Forelimb muscle (tissue), 1 donor: Measurements from ENCODE around the gene SOX5. TPM values are rescaled to one million over a fixed set of nuclear protein-coding genes. Genes with fewer than 3 reads are reported as not detected.
"Not testable (repeated sequence)": the region's sequence is repeated elsewhere in the genome, so short reads cannot be mapped to it uniquely, and the experiment has no call there.

ENCODE experiments used
- DNase-seq: peaks from one replicate; pipeline ENCODE4 v3.0.0-alpha.2; 2013; ENCODE audit warnings: low read depth
- polyA plus RNA-seq: library from polyadenylated mRNA; unstranded; fragments of 120-200 nt; gene quantifications from one replicate; pipeline ENCODE4 v1.2.1, GENCODE V29; 2013; ENCODE audit not compliant: insufficient read length

SOX5 gene
- polyA plus RNA-seq, 1 donor: 1.5 TPM

DNA sequence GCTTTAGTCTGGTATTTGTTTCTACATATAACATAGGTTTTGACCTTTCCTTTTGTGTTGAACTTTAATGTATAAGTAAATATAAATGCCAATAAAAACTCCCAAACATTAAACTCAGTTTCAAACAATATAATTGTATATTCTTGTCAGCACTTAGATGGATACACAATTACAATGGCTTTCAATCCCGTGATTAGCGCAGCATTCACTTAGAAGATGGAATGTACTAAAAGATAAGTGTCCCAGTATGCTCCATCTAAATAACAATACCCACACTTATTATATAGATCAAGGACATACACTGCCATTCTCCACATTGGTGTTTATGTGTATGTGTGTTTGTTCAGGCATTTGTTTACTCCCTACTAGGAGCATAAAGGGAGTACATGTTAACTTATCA lies 193.1 kb downstream of the SOX5 start:
- DNase-seq: no peak

GRCh38 chr12:23753628-23754365 lies 195.7 kb downstream of the SOX5 start:
- DNase-seq: no peak

DNA sequence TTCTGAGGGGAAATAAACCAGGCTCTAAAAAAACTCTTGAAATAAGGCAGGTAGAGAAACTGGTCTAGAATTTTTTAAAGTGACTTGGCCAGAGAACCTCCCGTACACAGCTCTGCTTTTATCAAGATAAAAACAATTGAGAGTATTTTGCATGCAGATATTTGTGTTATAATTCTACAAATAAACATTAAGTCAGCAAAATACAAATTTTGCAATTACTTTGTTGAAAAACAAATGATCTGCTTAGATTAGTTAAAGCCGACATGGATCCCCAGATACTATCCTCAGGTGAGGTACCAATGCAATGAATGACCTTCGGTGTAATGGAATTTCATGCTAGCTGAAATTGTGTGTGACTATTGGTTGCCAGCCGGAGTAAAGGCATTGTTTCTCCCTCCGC lies 197.2 kb downstream of the SOX5 start:
- DNase-seq: no peak

GRCh38 chr12:23751641-23752040 lies 197.8 kb downstream of the SOX5 start:
- no peak for DNase-seq

DNA sequence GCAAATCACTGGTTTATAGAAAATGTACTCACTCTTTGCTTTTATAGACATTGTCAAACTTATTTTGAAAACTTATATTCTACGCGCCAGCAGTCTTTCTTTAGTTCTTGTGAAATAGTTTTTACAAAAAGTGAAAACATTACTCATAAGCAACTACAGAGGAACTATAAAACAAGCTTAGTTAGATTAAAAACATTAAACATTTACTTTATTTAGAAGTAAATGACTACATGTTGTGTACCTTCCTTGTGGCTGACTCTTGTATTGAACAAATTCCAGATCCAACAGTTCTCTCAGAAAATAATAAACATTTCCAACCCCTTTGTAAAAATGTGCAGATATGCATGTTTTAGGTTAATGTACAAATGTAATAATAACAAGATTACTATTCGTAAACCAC lies 198.5 kb downstream of the SOX5 start:
- DNase-seq: no peak

DNA sequence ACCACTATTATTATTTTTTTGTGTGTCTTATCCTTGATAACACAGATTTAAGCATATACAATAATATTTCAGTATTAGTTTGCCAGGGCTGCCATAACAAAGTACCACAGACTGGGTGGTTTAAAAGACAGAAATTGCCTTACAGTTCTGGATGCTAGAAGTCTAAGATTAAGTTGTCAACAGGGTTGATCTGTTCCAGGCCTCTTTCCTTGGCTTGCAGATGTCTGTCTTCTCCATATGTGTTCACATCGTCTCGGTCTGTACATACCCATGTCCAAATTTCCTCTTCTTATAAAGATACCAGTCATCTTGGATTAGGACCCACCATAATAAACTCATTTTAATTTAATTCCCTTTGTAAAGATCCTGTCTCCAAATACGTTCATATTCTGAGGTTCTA lies 204.8 kb downstream of the SOX5 start:
- no peak for DNase-seq

- DNase-seq: no peak
Measured at GRCh38 chr12:23742574-23742973, 206.9 kb downstream of the SOX5 start.

DNA sequence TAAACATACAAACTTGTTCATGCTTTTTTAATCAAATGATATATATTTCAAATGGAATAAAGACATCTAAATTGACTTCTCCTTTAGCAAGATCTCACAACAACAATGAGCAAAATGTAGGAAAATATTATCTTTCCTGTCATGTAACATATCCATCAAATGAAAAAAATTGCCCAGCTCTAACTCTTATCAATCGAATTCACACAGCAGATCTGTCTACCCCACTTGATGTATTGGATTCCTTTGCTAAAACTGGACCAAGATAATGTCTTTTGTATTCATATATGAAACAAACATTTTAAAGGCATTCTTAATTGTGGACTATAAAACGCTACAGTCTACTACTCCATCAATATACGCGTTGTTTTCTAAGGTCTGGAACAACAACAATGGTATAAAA lies 218.0 kb downstream of the SOX5 start:
- no peak for DNase-seq

GRCh38 chr12:23731035-23731434 lies 218.4 kb downstream of the SOX5 start:
- DNase-seq: no peak

- no peak for DNase-seq
Measured at GRCh38 chr12:23729359-23729758, 220.1 kb downstream of the SOX5 start.

DNA sequence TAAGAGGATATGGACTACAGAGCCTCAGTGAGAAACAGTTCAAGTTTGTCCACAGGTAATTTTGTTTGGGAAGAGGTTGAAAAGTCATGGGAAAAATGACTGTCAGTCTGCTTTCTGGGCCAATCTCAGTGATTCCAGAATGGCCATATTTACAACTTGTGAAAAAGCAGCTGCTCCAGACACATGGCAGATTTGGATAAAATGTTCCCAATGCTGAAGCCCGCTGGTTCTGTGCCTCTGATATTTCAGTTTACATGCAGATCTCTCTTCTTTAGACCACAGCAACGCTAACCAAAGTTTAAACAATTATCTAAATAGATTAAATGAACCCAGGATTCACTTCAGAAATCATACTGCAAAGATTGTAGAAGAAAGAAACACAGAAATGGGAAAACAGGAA lies 222.8 kb downstream of the SOX5 start:
- no peak for DNase-seq

DNA sequence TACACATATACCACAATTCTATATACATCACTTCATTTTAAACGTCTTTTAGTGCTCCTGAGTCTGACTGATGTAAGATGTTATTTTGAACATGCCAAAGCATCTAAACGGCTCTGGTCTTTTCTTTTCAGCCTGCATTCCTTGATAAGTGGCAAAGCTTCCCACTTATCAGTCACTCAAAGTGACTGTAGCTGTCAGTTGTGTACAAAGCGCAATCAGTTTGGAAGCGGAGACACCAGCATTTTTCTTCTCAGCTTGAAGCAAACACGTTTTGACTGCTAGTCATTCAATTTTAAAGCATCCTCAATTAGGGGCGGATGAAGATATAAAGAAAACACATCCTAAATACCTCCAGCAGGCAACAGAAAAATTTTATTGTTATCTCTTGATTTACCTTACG lies 226.8 kb downstream of the SOX5 start:
- DNase-seq: no peak

GRCh38 chr12:23721268-23721667 lies 228.2 kb downstream of the SOX5 start:
- no peak for DNase-seq

DNA sequence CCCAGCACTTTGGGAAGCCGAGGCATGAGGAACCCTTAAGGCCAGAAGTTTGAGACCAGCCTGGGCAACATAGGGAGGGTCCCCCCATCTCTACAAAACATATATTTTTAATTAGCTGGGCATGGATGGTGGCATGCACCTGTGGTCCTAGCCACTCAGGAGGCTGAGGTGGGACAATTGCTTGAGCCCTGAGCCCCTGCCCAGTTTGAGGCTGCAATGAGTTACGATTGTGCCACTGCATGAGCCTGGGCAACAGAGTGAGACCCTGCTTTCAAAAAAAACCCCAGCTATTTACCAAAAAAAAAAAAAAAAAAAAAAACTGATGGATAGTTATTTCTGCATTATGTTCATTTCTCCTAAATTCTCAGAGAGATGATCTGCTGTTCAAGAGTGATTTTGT lies 230.0 kb downstream of the SOX5 start:
- DNase-seq: no peak

DNA sequence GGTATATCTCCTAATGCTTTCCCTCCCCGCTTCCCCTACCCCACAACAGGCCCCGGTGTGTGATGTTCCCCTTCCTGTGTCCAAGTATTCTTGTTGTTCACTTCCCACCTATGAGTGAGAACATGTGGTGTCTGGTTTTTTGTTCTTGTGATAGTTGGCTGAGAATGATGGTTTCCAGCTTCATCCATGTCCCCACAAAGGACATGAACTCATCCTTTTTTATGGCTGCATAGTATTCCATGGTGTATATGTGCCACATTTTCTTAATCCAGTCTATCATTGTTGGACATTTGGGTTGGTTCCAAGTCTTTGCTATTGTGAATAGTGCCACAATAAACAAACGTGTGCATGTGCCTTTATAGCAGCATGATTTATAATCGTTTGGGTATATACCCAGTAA lies 239.1 kb downstream of the SOX5 start:
- DNase-seq: not testable (repeated sequence)

DNA sequence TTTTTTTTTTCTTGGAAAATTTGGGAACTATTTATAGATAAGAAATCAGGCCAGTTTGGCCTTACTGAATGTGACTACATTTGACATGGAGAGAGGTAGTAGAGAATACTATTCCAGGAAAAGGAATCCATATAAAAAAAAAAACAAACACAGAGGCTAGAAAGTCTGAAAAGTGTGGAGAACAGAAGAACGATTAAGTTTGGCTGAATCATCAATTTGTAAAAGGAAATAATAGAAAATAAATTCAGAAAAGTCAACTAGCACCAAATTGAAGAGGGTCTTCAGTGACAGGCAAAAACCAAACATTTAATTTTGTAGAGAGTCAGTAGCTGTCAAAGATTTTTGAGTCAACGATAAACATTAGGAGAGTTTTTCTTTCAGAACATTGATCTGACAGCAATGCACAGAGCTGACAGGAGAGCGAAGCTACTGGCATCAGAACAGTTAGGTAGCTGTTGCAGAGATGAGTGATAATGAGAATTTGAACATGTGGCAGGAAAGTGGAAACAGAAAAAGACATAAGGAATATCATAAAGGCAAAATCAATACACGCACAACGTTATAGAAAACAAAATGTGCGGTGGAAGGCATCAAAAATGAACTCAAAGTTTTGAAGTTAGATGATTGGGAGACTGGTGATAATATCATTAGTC lies 241.2 kb downstream of the SOX5 start:
- DNase-seq: no peak

DNA sequence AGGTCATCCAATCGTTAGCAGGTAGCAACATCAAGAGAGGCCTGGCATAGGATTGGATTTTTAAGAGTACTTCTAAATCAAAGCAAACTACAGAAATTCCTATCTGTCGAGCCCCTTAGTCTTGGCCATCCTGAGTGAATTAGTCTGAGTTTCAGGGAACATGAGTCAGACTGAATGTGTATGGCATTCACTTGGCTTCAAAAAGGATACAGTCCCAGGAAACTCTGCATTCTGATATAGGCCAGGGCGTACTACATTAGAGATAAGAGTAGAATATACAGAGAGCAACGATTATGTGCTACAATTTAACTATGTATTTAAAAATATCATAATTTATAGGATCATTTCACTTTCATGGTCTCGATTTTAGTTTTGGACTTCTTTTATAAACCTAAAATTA lies 242.2 kb downstream of the SOX5 start:
- DNase-seq: no peak

DNA sequence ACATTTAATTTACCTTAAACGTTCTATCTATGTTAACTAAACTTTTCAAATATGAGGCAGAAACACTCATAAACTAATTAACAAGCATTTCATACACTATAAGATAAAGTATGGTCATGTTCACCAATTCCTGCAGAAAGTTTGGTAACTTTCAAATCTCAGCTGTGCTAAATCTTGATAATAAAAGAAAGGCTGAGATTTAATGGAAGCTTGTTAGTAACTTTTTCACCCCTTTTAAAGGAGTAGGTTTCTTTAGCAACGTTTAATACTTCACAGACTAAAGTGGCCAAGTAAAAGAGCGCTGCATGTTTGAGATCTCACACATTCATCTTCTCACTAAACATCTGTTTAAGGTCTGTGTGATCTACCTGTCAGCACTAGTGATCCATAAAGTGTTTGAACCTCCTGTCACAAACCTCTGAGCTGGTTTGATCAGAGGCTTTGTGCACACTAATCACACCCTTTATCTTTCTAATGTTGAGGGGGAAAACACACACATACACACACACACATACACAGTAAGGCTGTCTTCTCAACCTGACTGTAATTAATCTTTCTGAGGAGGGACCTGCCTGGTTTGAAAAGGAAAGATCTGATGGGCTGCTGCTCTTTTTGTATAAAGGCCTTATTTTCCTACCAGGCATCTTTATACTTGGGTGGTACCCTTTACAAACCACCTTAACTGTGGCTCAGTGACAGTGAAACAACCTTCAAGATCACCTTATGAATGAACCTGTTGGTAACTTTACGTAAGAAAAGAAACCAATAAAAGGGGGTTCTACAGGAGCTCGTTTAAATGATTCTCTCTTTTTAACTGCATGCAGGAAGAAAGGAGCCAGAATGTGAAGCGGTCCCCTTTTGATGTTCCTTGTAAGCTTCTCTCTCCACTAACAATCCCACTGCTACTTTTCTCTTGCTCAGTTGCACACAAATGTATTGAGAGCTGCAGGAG lies 244.2 kb downstream of the SOX5 start:
- no peak for DNase-seq

DNA sequence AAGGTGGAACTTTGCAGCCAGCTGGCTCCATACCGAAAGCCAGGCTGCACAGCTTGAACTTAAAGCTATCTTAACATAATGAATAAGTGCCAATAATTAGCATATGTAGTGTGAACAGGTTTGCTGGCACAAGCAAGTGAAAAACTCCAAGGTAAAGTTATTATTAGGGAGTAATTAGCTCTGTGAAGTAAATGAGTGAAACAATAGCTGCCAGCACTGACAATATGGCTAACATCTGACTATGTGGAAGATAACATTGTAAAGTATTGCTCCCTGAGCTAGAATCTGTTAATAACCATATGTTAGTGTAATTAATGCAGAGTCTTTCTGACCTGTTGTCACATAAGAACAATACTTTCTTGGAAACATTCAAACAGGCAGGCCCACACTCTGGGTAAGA lies 246.4 kb downstream of the SOX5 start:
- DNase-seq: no peak

DNA sequence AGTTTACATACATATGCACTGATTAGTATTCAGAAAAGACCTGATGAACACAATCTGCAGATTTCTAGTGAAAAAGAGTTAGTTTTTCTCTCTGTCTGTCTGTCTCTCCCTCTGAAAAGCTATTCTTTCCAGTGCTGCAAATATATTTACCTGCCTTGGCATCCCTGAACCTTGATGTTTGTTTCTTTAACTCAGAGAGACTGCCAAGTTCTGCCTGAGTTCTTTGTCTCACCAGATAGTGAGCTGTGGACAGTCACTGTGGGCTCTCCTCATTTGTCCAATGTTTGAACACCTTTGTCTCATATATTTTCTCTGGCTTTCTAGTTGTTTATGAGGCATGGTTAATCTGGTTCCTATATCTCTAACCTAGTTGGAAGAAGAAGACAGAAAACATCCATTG lies 250.4 kb downstream of the SOX5 start:
- DNase-seq: no peak

GRCh38 chr12:23694920-23695319 lies 254.6 kb downstream of the SOX5 start:
- no peak for DNase-seq

DNA sequence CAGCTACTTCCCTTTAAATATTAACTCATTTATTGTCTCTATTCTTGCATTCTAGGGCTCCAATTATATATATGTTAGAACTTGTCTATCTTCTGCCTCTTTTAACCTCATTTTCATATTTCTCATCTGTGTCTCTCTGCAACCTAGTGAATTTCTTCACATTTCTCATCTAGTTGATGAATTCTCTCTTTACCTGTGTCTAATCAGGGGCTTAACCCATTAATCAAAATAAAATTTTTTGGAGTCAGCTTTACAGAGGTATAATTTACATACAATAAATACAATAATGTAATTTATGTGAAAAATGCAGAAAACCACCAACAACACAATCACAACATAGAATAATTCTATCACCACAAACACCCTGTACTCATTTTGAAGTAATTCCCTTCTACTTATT lies 255.2 kb downstream of the SOX5 start:
- DNase-seq: no peak

- DNase-seq: no peak
Measured at GRCh38 chr12:23687947-23688346, 261.5 kb downstream of the SOX5 start.
